Gastrocnemius medialis (tissue), 4 donors: ENCODE results near the gene HDAC10. TPM values are rescaled to one million over a fixed set of nuclear protein-coding genes. Genes with fewer than 3 reads are reported as not detected.

ENCODE experiments used
- ATAC-seq, 2 donors: fragments of 150-250 bp; one replicate each; pipeline ENCODE4 v1.9.1; 2016
- DNase-seq, 2 donors: peaks; one replicate each; pipeline ENCODE4 v3.0.0-alpha.2; 2019
- H3K27ac ChIP-seq, 4 donors: fragments of 200-600 bp; sonication (generic); 1 replicate in 1 of 4; 2 replicates in 3 of 4; pipeline ENCODE4 v1.5.1; 2016 to 2018; ENCODE audit warnings: mild to moderate bottlenecking in 2 of 4, moderate library complexity in 1 of 4
- H3K27me3 ChIP-seq, 3 donors: fragments of 200-600 bp; sonication (generic) in 2 of 3; 1 replicate in 1 of 3; 2 replicates in 2 of 3; pipeline versions ENCODE4 v1.5.1 to v1.6.0; 2016 to 2019; ENCODE audit warnings: mild to moderate bottlenecking in 1 of 3, moderate library complexity in 1 of 3
- H3K36me3 ChIP-seq, 2 donors: fragments of 200-600 bp; sonication (generic) in 1 of 2; one replicate each; pipeline ENCODE4 v1.5.1; 2017 to 2018
- H3K4me1 ChIP-seq, 2 donors: fragments of 200-600 bp; sonication (generic) in 1 of 2; one replicate each; pipeline ENCODE4 v1.5.1; 2016 to 2017; ENCODE audit warnings: mild to moderate bottlenecking in 2 of 2
- H3K4me3 ChIP-seq, 4 donors: fragments of 200-600 bp; sonication (generic) in 3 of 4; 1 replicate in 1 of 4; 2 replicates in 3 of 4; pipeline ENCODE4 v1.5.1; 2016 to 2019; ENCODE audit warnings: mild to moderate bottlenecking in 2 of 4
- H3K9me3 ChIP-seq, 3 donors: fragments of 200-600 bp; sonication (generic) in 2 of 3; 1 replicate in 1 of 3; 2 replicates in 2 of 3; pipeline ENCODE4 v1.5.1; 2016 to 2019
- CTCF ChIP-seq, 5 experiments: fragments of 450-650 bp in 3 of 5; fragments of 200-600 bp in 2 of 5; sonication (generic) in 2 of 5; IDR thresholded peaks in 4 of 5; conservative IDR thresholded peaks in 1 of 5; 1 replicate in 4 of 5; 2 replicates in 1 of 5; pipeline ENCODE4 v1.5.1; 2016 to 2019; ENCODE audit warnings: antibody characterized with exemption in 5 of 5, mild to moderate bottlenecking in 3 of 5, moderate library complexity in 3 of 5
- POLR2A ChIP-seq, 2 donors: fragments of 450-650 bp; IDR thresholded peaks; one replicate each; pipeline ENCODE4 v1.6.1; 2017; ENCODE audit warnings: antibody characterized with exemption in 2 of 2, mild to moderate bottlenecking in 2 of 2, moderate library complexity in 2 of 2
- in situ Hi-C, 4 donors: fragments of 200-750 bp; cut with MboI; loops; one replicate each; pipeline versions ENCODE4 v1.15.0 to v1.8.0; 2017; ENCODE audit warnings: low sequenced_read_pairs in 4 of 4
- intact Hi-C: fragments of 100-400 bp; cut with DNase I; formaldehyde crosslinking; loops from one replicate; pipeline ENCODE4 v1.15.1; 2023; ENCODE audit warnings: low total_unique reads
- total RNA-seq, 4 donors: library from RNA; depleted of rRNA; stranded (reverse); fragments of >200 nt; gene quantifications; one replicate each; pipeline versions ENCODE4 v1.1.0 to v1.2.3, GENCODE V29; 2016

Gene HDAC10
- total RNA-seq, 4 donors from 2014 or later, result 4.1 to 24.9 (median 8.6) TPM

- intact Hi-C loops (no loop called here), in situ Hi-C loops (no loop called here)
- Histone ChIP-seq H3K4me1 (peaks cover 31 to 45% of the 10 kb centered on the region in 2 donors), H3K27ac (peak overlapping the region in 2 of 4 donors; percentile 91 to 98), H3K27me3 (no peaks in the 10 kb centered on the region), H3K36me3 (peaks cover 0 to 7% of the 10 kb centered on the region in 2 donors), H3K4me3 (no peak overlapping the region), H3K9me3 (no peaks in the 10 kb centered on the region)
- DNase-seq (no peak), ATAC-seq (no peak)
- TF ChIP-seq POLR2A (IDR thresholded peaks at IDR 0.05) (no peak), CTCF (IDR thresholded peaks at IDR 0.05 in 4 of 5, conservative IDR thresholded peaks at IDR 0.05 in 1 of 5) (no peak)
Measured at GRCh38 chr22:50248196-50249081, 2.6 kb downstream of the HDAC10 start.

GRCh38 chr22:50247748-50248147 is 3.3 kb downstream of the HDAC10 start:
- Histone ChIP-seq H3K27ac (peak overlapping the region in 2 of 4 donors; percentile 91 to 98), H3K4me1 (peaks cover 38 to 51% of the 10 kb centered on the region in 2 donors), H3K27me3 (no peaks in the 10 kb centered on the region), H3K36me3 (peaks cover 0 to 7% of the 10 kb centered on the region in 2 donors), H3K9me3 (no peaks in the 10 kb centered on the region), H3K4me3 (no peak overlapping the region)
- in situ Hi-C loops, result no loop called here
- TF ChIP-seq POLR2A (IDR thresholded peaks at IDR 0.05) (no peak), CTCF (IDR thresholded peaks at IDR 0.05 in 4 of 5, conservative IDR thresholded peaks at IDR 0.05 in 1 of 5) (no peak)
- no peak for DNase-seq
- no peak for ATAC-seq
- intact Hi-C loops, result no loop called here

- ATAC-seq (no peak), DNase-seq (peak; percentile 38 to 62)
- Histone ChIP-seq H3K4me3 (peak overlapping the region in 2 of 4 donors; percentile 86 to 98), H3K4me1 (peaks cover 49 to 61% of the 10 kb centered on the region in 2 donors), H3K9me3 (no peaks in the 10 kb centered on the region), H3K36me3 (peaks cover 0 to 7% of the 10 kb centered on the region in 2 donors), H3K27ac (peak overlapping the region; percentile 88 to 98 (median 90)), H3K27me3 (no peaks in the 10 kb centered on the region)
- intact Hi-C loops, result no loop called here
- TF ChIP-seq CTCF (IDR thresholded peaks at IDR 0.05 in 4 of 5, conservative IDR thresholded peaks at IDR 0.05 in 1 of 5) (peak in 2 of 5 experiments; percentile 17 to 20), POLR2A (IDR thresholded peaks at IDR 0.05) (no peak)
- in situ Hi-C loops, result no loop called here
Measured at GRCh38 chr22:50246242-50247175, 4.6 kb downstream of the HDAC10 start.

- peak; percentile 9 to 16 for ATAC-seq
- H3K27ac ChIP-seq, result peak overlapping the region; percentile 88 to 98 (median 90)
- TF ChIP-seq POLR2A (IDR thresholded peaks at IDR 0.05) (no peak), CTCF (IDR thresholded peaks at IDR 0.05 in 4 of 5, conservative IDR thresholded peaks at IDR 0.05 in 1 of 5) (no peak)
- peak overlapping the region; percentile 74 to 98 (median 81) for H3K4me3 ChIP-seq
- in situ Hi-C loops (no loop called here), intact Hi-C loops (loop anchor here (2.0 kb wide), 1 partner anchor 25 kb away; the partner anchor contains the start of gene MAPK11)
- peaks cover 0 to 7% of the 10 kb centered on the region in 2 donors for H3K36me3 ChIP-seq
- H3K9me3 ChIP-seq, result no peaks in the 10 kb centered on the region
- no peak for DNase-seq
- no peaks in the 10 kb centered on the region for H3K27me3 ChIP-seq
- peaks cover 51 to 54% of the 10 kb centered on the region in 2 donors for H3K4me1 ChIP-seq
Measured at GRCh38 chr22:50245214-50246072, 5.6 kb downstream of the HDAC10 start.
